Vagina (tissue), 2 donors: ENCODE measurements around the gene TBC1D8. TPM values are rescaled to one million over a fixed set of nuclear protein-coding genes. Genes with fewer than 3 reads are reported as not detected.

ENCODE experiments used
- DNase-seq, 2 donors: peaks; one replicate each; pipeline ENCODE4 v3.0.0-alpha.2; 2017; ENCODE audit errors: extremely low spot score in 2 of 2
- H3K27ac ChIP-seq: fragments of 200-600 bp; sonication (generic); one replicate; pipeline ENCODE4 v1.5.1; 2019
- H3K27me3 ChIP-seq: fragments of 200-600 bp; sonication (generic); one replicate; pipeline ENCODE4 v1.5.1; 2019
- H3K36me3 ChIP-seq, 2 donors: fragments of 200-600 bp; sonication (generic); one replicate each; pipeline ENCODE4 v1.5.1; 2017 to 2019
- H3K4me1 ChIP-seq: fragments of 200-600 bp; sonication (generic); one replicate; pipeline ENCODE4 v1.5.1; 2019
- H3K4me3 ChIP-seq, 2 donors: fragments of 200-600 bp; sonication (generic); 1 replicate in 1 of 2; 2 replicates in 1 of 2; pipeline ENCODE4 v1.5.1; 2016 to 2019
- H3K9me3 ChIP-seq: fragments of 200-600 bp; sonication (generic); one replicate; pipeline ENCODE4 v1.5.1; 2019
- CTCF ChIP-seq, 3 experiments: fragments of 450-650 bp in 2 of 3; fragments of 200-600 bp in 1 of 3; sonication (generic) in 1 of 3; IDR thresholded peaks; one replicate each; pipeline ENCODE4 v1.5.1; 2017 to 2019; ENCODE audit warnings: antibody characterized with exemption in 3 of 3, mild to moderate bottlenecking in 2 of 3, moderate library complexity in 2 of 3
- POLR2A ChIP-seq, 2 donors: fragments of 450-650 bp; IDR thresholded peaks; one replicate each; pipeline ENCODE4 v1.6.1; 2017; ENCODE audit warnings: antibody characterized with exemption in 2 of 2, mild to moderate bottlenecking in 2 of 2, moderate library complexity in 2 of 2
- POLR2AphosphoS5 ChIP-seq, 2 donors: sonication (generic); formaldehyde crosslinking; IDR thresholded peaks; one replicate each; pipeline ENCODE4 v1.9.0; 2017; ENCODE audit warnings: antibody characterized with exemption in 2 of 2, mild to moderate bottlenecking in 2 of 2, low read depth in 1 of 2; ENCODE audit not compliant: insufficient read depth in 1 of 2
- intact Hi-C: fragments of 100-400 bp; cut with DNase I; formaldehyde crosslinking; loops from one replicate; pipeline ENCODE4 v1.15.1; 2023
- total RNA-seq: library from RNA; depleted of rRNA; stranded (reverse); fragments of >200 nt; gene quantifications from one replicate; pipeline ENCODE4 v1.2.3, GENCODE V29; 2016

The TBC1D8 gene
- total RNA-seq, 1 donor from 2014 or later: 72.2 TPM

- intact Hi-C loops: no loop called here
- H3K27me3 ChIP-seq: no peaks in the 10 kb centered on the region
Measured at GRCh38 chr2:100990650-100991403, 160.4 kb downstream of the TBC1D8 start.

GRCh38 chr2:100990166-100990565 is 161.0 kb downstream of the TBC1D8 start:
- TF ChIP-seq POLR2A (IDR thresholded peaks at IDR 0.05): no peak
- no peak for TF ChIP-seq POLR2AphosphoS5 (IDR thresholded peaks at IDR 0.05; ENCODE audit: insufficient read depth in 1 of 2, low read depth in 1 of 2)
- TF ChIP-seq CTCF (IDR thresholded peaks at IDR 0.05): no peak
- H3K27me3 ChIP-seq: no peaks in the 10 kb centered on the region
- H3K4me1 ChIP-seq: no peaks in the 10 kb centered on the region
- H3K36me3 ChIP-seq: no peaks in the 10 kb centered on the region
- intact Hi-C loops: no loop called here
- no peak overlapping the region for H3K27ac ChIP-seq
- no peak for DNase-seq
- no peaks in the 10 kb centered on the region for H3K9me3 ChIP-seq
- H3K4me3 ChIP-seq: no peak overlapping the region

More at GRCh38 chr2:100990650-100991403, 160.4 kb downstream of the TBC1D8 start:
- no peaks in the 10 kb centered on the region for H3K9me3 ChIP-seq
- TF ChIP-seq POLR2A (IDR thresholded peaks at IDR 0.05) (no peak), CTCF (IDR thresholded peaks at IDR 0.05) (no peak), POLR2AphosphoS5 (IDR thresholded peaks at IDR 0.05; ENCODE audit: insufficient read depth in 1 of 2, low read depth in 1 of 2) (no peak)
- no peaks in the 10 kb centered on the region for H3K4me1 ChIP-seq
- no peak overlapping the region for H3K27ac ChIP-seq
- no peak overlapping the region for H3K4me3 ChIP-seq
- no peak for DNase-seq
- no peaks in the 10 kb centered on the region for H3K36me3 ChIP-seq

GRCh38 chr2:100989666-100990065 is 161.5 kb downstream of the TBC1D8 start:
- intact Hi-C loops: loop anchor here (5.0 to 10.0 kb wide), 3 partner anchors 175 to 377 kb away; no protein-coding TSS in a partner anchor
- no peak for DNase-seq
- TF ChIP-seq POLR2AphosphoS5 (IDR thresholded peaks at IDR 0.05; ENCODE audit: insufficient read depth in 1 of 2, low read depth in 1 of 2) (no peak), CTCF (IDR thresholded peaks at IDR 0.05) (no peak), POLR2A (IDR thresholded peaks at IDR 0.05) (no peak)
- H3K36me3 ChIP-seq: no peaks in the 10 kb centered on the region
- H3K27ac ChIP-seq: no peak overlapping the region
- no peak overlapping the region for H3K4me3 ChIP-seq
- H3K9me3 ChIP-seq: no peaks in the 10 kb centered on the region
- H3K27me3 ChIP-seq: no peaks in the 10 kb centered on the region
- no peaks in the 10 kb centered on the region for H3K4me1 ChIP-seq

GRCh38 chr2:100988630-100989417 is 162.4 kb downstream of the TBC1D8 start:
- no peak for DNase-seq
- no peak overlapping the region for H3K4me3 ChIP-seq
- TF ChIP-seq POLR2AphosphoS5 (IDR thresholded peaks at IDR 0.05; ENCODE audit: insufficient read depth in 1 of 2, low read depth in 1 of 2): no peak
- no peak for TF ChIP-seq POLR2A (IDR thresholded peaks at IDR 0.05)
- no peak for TF ChIP-seq CTCF (IDR thresholded peaks at IDR 0.05)
- H3K27me3 ChIP-seq: no peaks in the 10 kb centered on the region
- H3K27ac ChIP-seq: no peak overlapping the region
- no peaks in the 10 kb centered on the region for H3K4me1 ChIP-seq
- H3K36me3 ChIP-seq: no peaks in the 10 kb centered on the region
- intact Hi-C loops: loop anchor here (5.0 to 10.0 kb wide), 3 partner anchors 174 to 377 kb away; no protein-coding TSS in a partner anchor
- H3K9me3 ChIP-seq: no peaks in the 10 kb centered on the region
